Activated naive CD4-positive, alpha-beta T cell treated with anti-CD3 and anti-CD28 coated beads, Interleukin-2, amount 50 U/mL, for 72 hours (primary cell): ENCODE results near the gene ARHGAP44. TPM values are rescaled to one million over a fixed set of nuclear protein-coding genes. Genes with fewer than 3 reads are reported as not detected.

Source experiments
- ATAC-seq, 2 donors: fragments of 150-1000 bp; cut with Tn5 transposase; 2 replicates each; pipeline ENCODE4 v1.10.0; 2021; ENCODE audit warnings: mild to moderate bottlenecking in 2 of 2, moderate library complexity in 2 of 2
- DNase-seq, 2 donors: peaks; one replicate each; pipeline ENCODE4 v3.0.0; 2021 to 2022; ENCODE audit warnings: low spot score in 2 of 2
- H3K27ac Mint-ChIP-seq, 2 donors: one replicate each; pipeline ENCODE4 v1.8.0; 2022; ENCODE audit warnings: mild to moderate bottlenecking in 2 of 2, mixed read lengths in 2 of 2
- H3K36me3 Mint-ChIP-seq, 2 donors: one replicate each; pipeline ENCODE4 v1.8.0; 2022; ENCODE audit warnings: mixed read lengths in 2 of 2
- H3K9me3 Mint-ChIP-seq, 2 donors: one replicate each; pipeline ENCODE4 v1.8.0; 2022; ENCODE audit warnings: mixed read lengths in 2 of 2
- total RNA-seq, 2 donors: library from RNA; stranded (reverse); gene quantifications; one replicate each; pipeline ENCODE4 v1.2.3, GENCODE V29; 2022

The ARHGAP44 gene
- total RNA-seq, 2 donors from 2014 or later: 0.21 TPM; not detected in 1

DNA sequence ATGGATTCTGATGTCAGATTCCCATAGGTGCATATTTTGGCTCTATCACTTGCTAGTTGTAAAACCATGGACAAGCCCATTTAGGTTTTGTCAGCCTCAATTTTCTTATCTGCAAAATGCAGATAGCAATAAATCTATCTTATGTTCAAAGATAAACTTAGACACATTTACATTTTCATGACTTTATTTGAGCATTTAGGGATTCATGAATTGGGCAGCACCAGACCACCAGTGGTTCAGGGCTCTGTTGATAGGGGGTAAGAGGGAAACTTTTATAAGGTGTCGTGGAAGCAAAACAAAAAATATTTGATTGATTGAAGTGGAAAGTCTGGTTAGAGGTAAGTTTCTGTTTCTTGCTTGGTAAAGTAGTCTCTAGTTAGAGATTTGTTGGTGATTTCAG is 17.3 kb downstream of the ARHGAP44 start:
- Mint-ChIP-seq H3K27ac (no peak overlapping the region), H3K36me3 (peaks cover 5 to 19% of the 10 kb centered on the region in 2 donors)
- no peak for DNase-seq

DNA sequence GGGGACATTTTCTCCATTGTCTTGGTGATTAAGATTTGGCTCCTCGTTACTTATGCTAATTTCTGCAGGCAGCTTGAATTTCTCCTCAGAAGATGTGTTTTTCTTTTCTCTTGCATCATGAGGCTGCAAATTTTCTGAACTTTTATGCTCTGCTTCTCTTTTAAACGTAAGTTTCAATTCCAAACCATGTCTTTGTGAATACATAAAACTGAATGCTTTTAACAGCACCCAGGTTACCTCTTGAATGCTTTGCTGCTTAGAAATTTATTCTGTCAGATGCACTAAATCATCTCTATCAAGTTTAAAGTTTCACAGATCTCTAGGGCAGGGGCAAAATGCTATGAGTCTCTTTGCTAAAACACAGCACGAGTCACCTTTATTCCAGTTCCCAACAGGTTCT is 19.4 kb downstream of the ARHGAP44 start:
- ATAC-seq: no peak
- Mint-ChIP-seq H3K27ac (no peak overlapping the region), H3K9me3 (peaks cover 33 to 37% of the 10 kb centered on the region in 2 donors), H3K36me3 (peaks cover 0 to 19% of the 10 kb centered on the region in 2 donors)
- DNase-seq: no peak

More for the DNA sequence above, 17.3 kb downstream of the ARHGAP44 start:
- no peak for ATAC-seq
- H3K9me3 Mint-ChIP-seq: peaks cover 33 to 37% of the 10 kb centered on the region in 2 donors

DNA sequence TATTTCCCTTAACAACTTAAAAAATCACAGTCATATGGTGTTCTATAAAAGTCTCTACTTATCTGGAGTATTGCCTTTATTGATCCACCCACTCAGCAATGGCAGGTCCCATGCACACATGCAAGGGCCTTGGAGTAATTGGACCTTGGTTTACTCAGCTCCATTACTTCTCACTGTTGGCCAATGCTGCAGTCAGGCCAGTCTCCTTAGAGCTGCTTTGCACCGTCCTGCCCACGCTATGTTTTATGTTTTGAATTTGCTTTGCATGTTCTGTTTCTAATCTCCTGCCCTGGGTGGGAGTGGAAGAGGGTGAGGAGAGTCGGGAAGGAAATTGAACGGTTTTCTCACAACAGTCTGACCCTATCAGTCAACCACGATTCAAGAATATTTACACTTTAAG is 23.6 kb downstream of the ARHGAP44 start:
- ATAC-seq (no peak), DNase-seq (no peak)
- peaks cover 0 to 14% of the 10 kb centered on the region in 2 donors for H3K36me3 Mint-ChIP-seq
- peaks cover 24 to 31% of the 10 kb centered on the region in 2 donors for H3K9me3 Mint-ChIP-seq
- H3K27ac Mint-ChIP-seq: no peak overlapping the region

DNA sequence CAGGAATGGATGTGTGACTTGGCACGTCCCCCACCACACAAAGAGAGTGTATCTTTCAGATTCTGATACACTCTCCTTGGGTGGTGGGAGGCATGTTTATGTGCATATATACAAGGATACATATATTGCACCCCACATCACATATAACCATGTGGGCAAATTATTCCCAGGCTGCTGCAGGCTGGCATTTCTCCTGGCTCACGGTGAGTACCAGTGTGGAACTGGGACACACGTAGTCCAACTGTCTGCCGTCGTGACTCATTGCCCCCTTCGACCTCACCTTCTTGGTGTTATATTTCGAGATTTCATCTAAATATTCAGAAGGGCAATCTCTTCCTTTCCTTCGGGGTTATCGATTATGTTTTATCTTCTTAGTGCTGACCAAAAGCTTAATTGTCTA is 24.4 kb downstream of the ARHGAP44 start:
- ATAC-seq (no peak), DNase-seq (no peak)
- Mint-ChIP-seq H3K36me3 (peaks cover 0 to 14% of the 10 kb centered on the region in 2 donors), H3K27ac (no peak overlapping the region), H3K9me3 (peaks cover 23 to 31% of the 10 kb centered on the region in 2 donors)

DNA sequence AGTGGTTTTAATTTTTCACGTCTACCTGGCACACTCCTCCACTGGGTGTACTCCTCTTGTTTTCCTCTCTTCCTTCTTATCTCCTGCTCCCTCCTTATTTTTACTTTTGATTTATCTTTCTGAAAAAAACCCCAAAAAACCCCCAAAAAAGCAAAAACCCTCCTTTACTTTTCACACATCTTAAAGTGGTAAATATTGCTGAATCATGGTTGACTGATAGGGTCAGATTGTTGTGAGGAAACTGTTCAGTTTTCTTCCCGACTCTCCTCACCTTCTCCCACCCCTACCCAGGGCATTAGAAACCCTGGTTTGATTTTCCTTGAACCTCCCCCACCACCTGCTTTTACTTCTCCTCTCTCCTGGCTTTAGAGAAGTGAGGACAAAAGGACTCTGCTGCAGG is 25.4 kb downstream of the ARHGAP44 start:
- H3K9me3 Mint-ChIP-seq: peaks cover 13 to 23% of the 10 kb centered on the region in 2 donors
- peaks cover 0 to 4% of the 10 kb centered on the region in 2 donors for H3K36me3 Mint-ChIP-seq
- no peak for DNase-seq
- no peak for ATAC-seq
- no peak overlapping the region for H3K27ac Mint-ChIP-seq

DNA sequence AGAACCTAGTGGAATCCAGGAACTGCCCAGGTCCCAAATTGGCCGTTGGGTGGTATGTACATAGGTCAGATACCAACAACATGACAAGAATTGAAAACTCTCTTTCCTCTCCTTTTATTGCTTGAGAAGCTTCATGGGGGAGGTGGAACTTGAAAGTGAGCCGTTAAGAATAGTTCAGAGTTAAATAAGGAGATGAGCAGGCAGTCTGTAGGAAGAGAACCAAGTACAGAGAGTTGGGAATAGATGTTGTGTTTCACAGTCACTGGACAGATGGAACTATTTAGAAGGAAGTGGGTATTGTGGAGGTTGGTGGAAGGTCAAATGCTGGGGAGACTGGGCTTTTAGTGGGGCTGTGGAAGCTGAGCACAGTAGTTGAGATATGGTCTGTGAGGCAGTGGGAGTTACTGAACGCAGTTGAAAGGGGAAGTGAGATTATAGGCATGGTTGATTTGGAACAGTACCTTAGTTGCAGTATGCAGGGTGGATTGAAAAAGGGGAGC is 26.4 kb downstream of the ARHGAP44 start:
- no peak for DNase-seq
- Mint-ChIP-seq H3K27ac (no peak overlapping the region), H3K9me3 (peaks cover 12 to 22% of the 10 kb centered on the region in 2 donors), H3K36me3 (no peaks in the 10 kb centered on the region)
- no peak for ATAC-seq

DNA sequence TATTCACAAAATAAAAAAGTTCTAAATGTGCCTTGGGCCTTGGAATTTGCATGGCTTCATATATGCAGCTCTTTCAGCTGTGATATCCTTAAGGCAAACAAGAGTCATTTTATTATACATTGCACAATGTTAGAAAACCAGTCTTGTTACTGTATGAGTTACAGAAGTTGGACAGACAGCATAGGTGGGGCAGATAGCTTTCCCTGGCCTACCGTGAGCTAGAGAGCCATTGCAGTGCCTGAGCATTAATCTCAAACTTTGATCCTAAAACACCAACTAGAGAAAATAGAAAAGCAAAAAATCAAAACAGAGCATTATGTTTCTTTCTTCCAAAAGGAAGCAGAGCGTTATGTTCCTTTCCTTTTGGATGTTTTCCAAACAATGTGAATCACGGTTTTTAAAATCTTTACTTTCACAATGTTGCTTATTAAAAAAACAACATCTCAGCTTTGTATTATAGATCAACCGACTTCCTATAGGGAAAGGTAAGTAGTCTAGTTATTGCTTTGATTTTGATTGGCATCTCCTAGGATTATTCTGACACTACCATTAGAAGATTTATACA is 32.2 kb downstream of the ARHGAP44 start:
- Mint-ChIP-seq H3K27ac (no peak overlapping the region), H3K9me3 (peaks cover 6 to 18% of the 10 kb centered on the region in 2 donors)
- DNase-seq: no peak

DNA sequence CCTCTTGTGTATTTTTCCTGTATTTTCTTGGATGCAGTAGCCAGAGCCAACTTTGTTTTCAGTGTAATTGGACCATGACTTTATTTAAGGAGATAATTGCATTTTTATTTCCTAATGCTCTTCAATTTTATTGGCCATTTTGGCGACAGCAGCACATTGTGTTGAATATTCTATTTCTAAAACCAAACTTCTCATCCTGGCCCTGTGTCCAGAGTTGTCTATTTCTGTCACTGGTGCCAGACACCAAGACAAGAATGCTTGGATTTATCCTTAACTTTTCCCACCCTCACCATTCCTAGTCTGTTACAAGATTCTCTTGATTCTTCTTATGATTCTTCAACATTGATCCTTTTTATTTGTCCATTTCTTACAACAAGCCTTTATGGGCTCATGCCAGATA is 37.1 kb downstream of the ARHGAP44 start:
- no peak overlapping the region for H3K27ac Mint-ChIP-seq
- ATAC-seq (no peak), DNase-seq (no peak)
- H3K36me3 Mint-ChIP-seq: peaks cover 0 to 6% of the 10 kb centered on the region in 2 donors
- H3K9me3 Mint-ChIP-seq: peaks cover 9 to 18% of the 10 kb centered on the region in 2 donors

More for the DNA sequence above, 32.2 kb downstream of the ARHGAP44 start:
- no peaks in the 10 kb centered on the region for H3K36me3 Mint-ChIP-seq
- ATAC-seq: no peak

DNA sequence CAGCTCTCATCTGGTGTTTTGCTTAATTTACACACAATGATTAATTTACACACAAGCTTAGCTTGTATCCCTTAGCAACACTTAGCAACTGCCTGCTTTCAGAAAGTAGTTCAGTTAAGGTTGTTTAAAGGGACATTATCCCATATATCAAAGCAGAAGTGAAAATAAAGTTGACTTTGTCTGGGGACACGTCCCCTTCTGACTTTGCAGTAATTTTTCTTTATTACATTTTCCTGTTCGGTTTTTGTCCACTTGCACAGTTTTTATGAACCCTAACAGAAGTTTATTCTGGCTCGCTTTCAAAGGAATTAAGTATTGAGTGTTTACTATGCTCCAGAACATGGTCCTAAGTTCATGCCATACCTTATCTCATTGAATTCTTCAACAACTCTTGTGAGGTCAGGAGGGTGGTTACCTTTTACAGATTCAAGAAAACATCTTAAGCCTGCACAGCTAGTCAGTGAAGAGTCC is 41.5 kb downstream of the ARHGAP44 start:
- no peak overlapping the region for H3K27ac Mint-ChIP-seq
- ATAC-seq (no peak), DNase-seq (no peak)
- H3K36me3 Mint-ChIP-seq: peaks cover 11 to 16% of the 10 kb centered on the region in 2 donors
- H3K9me3 Mint-ChIP-seq: peaks cover 26 to 33% of the 10 kb centered on the region in 2 donors

DNA sequence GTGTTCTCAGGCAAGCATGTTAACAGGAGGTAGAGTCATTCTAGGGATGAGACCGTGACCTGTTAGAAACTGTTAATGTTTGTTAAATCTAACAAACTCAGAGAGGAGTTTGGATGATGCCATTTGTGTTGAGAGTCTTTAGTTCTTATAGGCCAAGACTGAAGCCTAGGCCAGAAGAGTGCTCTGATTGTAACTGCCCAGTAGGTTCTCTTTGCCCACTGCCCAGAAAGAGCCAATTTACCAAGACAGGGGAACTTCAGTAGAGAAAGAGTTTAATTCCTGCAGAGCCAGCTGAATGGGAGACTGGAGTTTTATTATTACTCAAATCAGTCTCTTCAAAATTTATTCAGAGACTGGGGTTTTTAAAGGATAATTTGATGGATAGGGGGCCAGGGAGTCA is 42.5 kb downstream of the ARHGAP44 start:
- H3K27ac Mint-ChIP-seq: no peak overlapping the region
- H3K9me3 Mint-ChIP-seq: peaks cover 25 to 26% of the 10 kb centered on the region in 2 donors
- H3K36me3 Mint-ChIP-seq: peaks cover 11 to 16% of the 10 kb centered on the region in 2 donors
- DNase-seq (no peak), ATAC-seq (no peak)

DNA sequence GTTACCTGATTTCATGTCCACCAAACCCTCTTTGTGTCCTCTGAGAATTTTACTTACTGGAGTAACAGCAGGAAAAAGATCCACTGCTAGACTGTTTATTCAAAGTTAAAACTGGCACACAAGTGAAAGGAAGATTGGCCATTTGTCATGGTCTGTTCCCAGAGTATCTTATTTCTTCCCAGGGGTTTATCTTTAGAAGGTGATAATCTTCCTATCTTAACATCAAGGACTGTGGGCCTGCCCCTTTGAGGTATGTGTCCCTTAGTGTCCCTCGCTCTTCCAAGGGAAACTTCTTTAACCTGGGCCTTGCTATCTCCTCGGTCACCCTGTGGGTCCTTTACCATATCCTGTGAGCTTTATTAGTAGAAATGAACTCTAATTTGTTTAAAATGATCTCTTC is 49.7 kb downstream of the ARHGAP44 start:
- ATAC-seq: no peak
- no peaks in the 10 kb centered on the region for H3K36me3 Mint-ChIP-seq

DNA sequence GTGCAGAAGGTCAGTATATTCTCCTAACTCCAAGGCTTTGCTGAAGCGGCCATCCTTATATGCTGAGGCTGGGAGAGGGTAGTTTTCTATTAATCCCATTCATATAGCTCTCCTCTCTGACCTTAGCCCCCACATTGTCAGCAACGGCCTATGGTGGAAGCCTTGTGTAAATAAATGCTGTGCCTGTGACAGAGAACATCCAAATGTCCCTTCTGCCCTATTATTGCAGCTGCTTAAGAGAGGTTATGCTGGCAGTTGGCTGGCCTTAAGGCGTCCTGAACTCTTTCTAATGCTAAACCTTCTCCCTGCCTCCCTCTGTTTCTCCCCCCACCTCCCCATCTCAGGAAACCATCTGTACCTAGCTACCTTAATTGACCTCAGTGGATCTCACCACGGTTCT is 53.6 kb downstream of the ARHGAP44 start:
- Mint-ChIP-seq H3K36me3 (no peaks in the 10 kb centered on the region), H3K27ac (no peak overlapping the region), H3K9me3 (peaks cover 4 to 8% of the 10 kb centered on the region in 2 donors)
- DNase-seq (no peak), ATAC-seq (no peak)

More for the DNA sequence above, 49.7 kb downstream of the ARHGAP44 start:
- peaks cover 0 to 5% of the 10 kb centered on the region in 2 donors for H3K9me3 Mint-ChIP-seq
- no peak for DNase-seq
- no peak overlapping the region for H3K27ac Mint-ChIP-seq

DNA sequence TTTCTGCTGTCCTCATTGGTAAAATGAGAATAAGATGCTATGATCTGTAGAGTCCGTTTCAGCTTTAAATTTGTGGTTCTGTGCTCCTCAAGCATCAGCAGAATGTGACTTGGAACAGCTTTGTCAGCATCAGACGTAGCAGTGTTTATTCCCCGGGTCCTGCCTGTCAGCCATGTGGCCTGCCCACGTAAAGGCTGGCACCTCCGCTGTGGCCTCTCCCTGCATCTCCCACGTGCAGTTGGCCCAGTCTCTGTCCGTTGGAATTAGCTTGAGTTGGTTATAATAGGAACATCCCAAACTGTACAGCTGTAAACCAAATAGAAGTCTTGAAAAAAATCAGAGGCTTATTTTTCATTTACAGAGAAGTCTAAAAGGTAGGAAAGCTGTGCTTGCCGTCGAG is 61.7 kb downstream of the ARHGAP44 start:
- Mint-ChIP-seq H3K36me3 (peaks cover 0 to 6% of the 10 kb centered on the region in 2 donors), H3K27ac (no peak overlapping the region), H3K9me3 (peaks cover 3 to 5% of the 10 kb centered on the region in 2 donors)
- DNase-seq: no peak
- ATAC-seq: no peak

DNA sequence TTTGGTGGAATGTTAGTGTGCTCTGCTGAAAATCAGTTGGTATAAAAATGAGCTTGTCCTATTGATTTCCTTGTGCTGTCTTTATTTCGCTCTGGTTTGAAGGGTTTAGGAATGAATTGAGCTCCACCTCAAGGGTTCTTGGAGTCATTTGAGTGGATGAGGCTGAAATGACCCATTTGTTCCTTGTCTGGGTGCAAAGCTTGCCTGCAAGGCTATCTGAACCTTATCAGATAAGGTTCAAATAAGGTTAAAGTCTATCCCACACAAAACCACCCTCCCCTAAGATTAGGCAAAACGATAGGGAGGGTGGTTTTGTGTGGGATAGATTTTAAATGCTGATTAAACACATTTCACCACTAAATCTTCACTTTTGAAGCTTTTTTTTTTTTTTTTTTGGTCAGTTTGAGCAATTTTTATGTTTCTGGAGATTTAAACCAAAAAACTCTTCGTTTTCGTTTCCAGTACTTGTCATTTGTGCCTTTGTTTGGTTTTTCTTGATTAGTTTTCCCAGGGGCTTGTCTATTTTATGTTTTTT is 62.7 kb downstream of the ARHGAP44 start:
- ATAC-seq (no peak), DNase-seq (no peak)
- H3K9me3 Mint-ChIP-seq: peaks cover 3 to 5% of the 10 kb centered on the region in 2 donors
- H3K36me3 Mint-ChIP-seq: peaks cover 0 to 6% of the 10 kb centered on the region in 2 donors
- H3K27ac Mint-ChIP-seq: no peak overlapping the region

DNA sequence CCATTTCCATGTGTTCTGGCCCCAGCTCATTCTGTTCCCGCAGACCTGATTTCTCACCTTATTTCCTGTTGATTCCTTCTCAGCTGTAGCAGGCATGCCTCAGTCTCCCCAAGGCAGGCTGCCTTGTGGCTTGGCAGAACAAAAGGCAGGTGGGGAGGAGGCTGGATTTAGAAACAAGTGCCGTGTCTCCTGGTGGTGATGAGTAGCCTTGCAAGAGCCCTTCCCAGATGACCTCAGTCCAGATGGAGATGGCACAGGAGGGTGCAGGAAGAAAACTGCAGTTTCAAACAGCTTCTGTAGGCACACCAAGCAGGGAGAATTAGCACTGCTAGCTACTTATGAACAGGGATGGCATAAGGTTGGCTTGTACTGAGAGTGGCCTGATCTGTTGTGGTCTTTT is 64.6 kb downstream of the ARHGAP44 start:
- ATAC-seq: no peak
- no peak for DNase-seq
- no peak overlapping the region for H3K27ac Mint-ChIP-seq
- H3K9me3 Mint-ChIP-seq: peaks cover 3 to 5% of the 10 kb centered on the region in 2 donors
- H3K36me3 Mint-ChIP-seq: peaks cover 0 to 6% of the 10 kb centered on the region in 2 donors

DNA sequence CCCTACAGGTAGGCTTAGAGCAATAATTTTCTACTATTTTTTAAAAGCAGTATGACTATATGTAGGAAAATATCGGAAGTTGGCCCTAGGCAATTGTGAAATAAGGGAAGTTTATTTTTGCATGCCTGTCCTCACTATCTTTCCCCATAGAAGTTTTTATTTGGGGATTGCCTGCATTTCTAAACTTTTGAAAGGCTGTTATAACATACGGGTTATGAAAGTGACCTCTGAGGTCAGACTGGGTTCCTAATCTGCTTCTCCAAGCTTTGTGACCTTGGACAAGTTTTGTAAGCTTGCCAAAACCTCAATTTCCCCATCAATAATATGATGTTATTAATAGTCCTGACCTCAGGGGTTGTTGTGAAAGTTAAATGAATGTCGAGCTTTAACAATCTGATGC is 67.1 kb downstream of the ARHGAP44 start:
- DNase-seq: no peak
- Mint-ChIP-seq H3K9me3 (peaks cover 0 to 8% of the 10 kb centered on the region in 2 donors), H3K27ac (no peak overlapping the region), H3K36me3 (peaks cover 0 to 6% of the 10 kb centered on the region in 2 donors)
- ATAC-seq: no peak

DNA sequence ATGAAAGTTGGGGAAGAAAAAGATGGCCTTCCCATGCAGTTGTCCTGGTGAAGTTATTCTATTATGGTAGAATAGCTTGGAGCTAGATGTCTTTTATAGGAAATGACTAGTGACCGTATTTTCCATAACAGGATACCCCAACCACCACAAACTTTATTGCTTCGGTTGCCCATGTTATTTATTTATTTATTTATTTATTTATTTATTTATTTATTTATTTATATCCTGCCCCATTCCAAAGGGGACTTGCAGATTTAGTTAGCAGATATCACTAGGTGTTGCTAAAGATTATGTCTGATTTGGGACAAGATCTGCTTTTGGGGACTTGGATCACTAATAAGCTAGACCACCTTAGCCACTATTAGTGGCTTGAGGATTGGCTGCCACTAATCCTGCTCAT is 68.3 kb downstream of the ARHGAP44 start:
- Mint-ChIP-seq H3K27ac (no peak overlapping the region), H3K36me3 (peaks cover 0 to 5% of the 10 kb centered on the region in 2 donors), H3K9me3 (peaks cover 0 to 14% of the 10 kb centered on the region in 2 donors)
- DNase-seq (no peak), ATAC-seq (no peak)

DNA sequence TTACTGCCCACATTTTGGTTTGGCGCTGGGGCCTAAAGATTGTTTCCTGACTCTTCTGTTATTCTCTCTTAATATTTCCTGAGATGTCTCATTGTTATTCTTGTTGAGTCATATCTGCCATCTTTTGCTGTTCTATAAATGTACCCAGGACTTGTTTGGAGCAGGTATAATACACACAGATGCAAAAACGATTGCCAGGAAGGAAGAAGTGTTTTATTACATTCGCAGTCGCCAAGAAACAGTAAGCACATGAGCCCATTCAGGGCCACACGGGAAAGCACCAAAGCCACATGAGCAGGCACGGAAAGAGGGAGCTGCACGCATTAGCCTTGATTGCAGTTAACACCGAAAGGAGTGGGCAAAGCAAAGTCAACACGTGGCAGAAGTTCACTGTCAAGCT is 70.2 kb downstream of the ARHGAP44 start:
- no peak for ATAC-seq

More for the DNA sequence above, 70.2 kb downstream of the ARHGAP44 start:
- no peak overlapping the region for H3K27ac Mint-ChIP-seq
- DNase-seq: no peak
- no peaks in the 10 kb centered on the region for H3K36me3 Mint-ChIP-seq
- H3K9me3 Mint-ChIP-seq: peaks cover 4 to 20% of the 10 kb centered on the region in 2 donors
